T-helper 1 cell treated with Interleukin-12 subunit alpha and Interleukin-12 subunit beta and Interleukin-4 antibody, amounts not matched to agents 30 μg/mL and 1 μg/mL, for 36 hours (primary cell): ENCODE data around the gene RAB12.
"Not testable (repeated sequence)": the region's sequence is repeated elsewhere in the genome, so short reads cannot be mapped to it uniquely, and the experiment has no call there.

Source experiments
- H3K27ac Mint-ChIP-seq: one replicate; pipeline ENCODE4 v1.8.0; 2021; ENCODE audit warnings: mild to moderate bottlenecking, mixed read lengths
- H3K27me3 Mint-ChIP-seq: one replicate; pipeline ENCODE4 v1.8.0; 2021; ENCODE audit warnings: low read depth, mixed read lengths
- H3K36me3 Mint-ChIP-seq: one replicate; pipeline ENCODE4 v1.8.0; 2021; ENCODE audit warnings: low read depth, mixed read lengths
- H3K4me1 Mint-ChIP-seq: one replicate; pipeline ENCODE4 v1.8.0; 2021; ENCODE audit warnings: low read depth, mixed read lengths
- H3K4me3 Mint-ChIP-seq: one replicate; pipeline ENCODE4 v1.8.0; 2021; ENCODE audit warnings: mild to moderate bottlenecking, moderate library complexity, mixed read lengths
- H3K9me3 Mint-ChIP-seq: one replicate; pipeline ENCODE4 v1.8.0; 2021; ENCODE audit warnings: mixed read lengths

Gene RAB12

DNA sequence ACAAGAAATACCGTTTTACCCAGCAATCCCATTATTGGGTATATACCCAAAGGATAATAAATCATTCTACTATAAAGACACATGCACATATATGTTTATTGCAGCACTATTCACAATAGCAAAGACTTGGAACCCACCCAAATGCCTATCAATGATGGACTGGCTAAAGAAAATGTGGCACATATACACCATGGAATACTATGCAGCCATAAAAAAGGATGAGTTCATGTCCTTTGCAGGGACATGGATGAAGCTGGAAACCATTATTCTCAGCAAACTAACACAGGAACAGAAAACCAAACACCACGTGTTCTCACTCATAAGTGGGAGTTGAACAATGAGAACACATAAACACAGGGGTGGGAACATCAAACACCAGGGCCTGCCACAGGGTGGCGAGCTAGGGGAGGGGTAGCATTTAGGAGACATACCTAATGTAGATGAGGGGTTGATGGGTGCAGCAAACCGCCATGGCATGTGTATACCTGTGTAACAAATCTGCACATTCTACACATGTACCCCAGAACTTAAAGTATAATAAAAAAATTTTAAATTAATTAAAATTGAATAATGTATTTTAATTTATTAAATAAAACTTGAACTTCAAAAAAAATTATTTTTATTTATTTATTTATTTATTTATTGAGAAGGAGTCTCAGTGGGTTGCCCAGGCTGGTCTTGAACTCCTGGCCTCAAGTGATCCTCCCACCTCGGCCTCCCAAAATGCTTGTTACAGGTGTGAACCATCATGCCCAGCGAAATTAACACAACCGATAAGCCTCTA, 42.4 kb downstream of the RAB12 start:
- not testable (repeated sequence) for H3K4me1 Mint-ChIP-seq, H3K27ac Mint-ChIP-seq, H3K4me3 Mint-ChIP-seq, H3K9me3 Mint-ChIP-seq, H3K36me3 Mint-ChIP-seq
- peaks cover 27% of the 10 kb centered on the region for H3K27me3 Mint-ChIP-seq

DNA sequence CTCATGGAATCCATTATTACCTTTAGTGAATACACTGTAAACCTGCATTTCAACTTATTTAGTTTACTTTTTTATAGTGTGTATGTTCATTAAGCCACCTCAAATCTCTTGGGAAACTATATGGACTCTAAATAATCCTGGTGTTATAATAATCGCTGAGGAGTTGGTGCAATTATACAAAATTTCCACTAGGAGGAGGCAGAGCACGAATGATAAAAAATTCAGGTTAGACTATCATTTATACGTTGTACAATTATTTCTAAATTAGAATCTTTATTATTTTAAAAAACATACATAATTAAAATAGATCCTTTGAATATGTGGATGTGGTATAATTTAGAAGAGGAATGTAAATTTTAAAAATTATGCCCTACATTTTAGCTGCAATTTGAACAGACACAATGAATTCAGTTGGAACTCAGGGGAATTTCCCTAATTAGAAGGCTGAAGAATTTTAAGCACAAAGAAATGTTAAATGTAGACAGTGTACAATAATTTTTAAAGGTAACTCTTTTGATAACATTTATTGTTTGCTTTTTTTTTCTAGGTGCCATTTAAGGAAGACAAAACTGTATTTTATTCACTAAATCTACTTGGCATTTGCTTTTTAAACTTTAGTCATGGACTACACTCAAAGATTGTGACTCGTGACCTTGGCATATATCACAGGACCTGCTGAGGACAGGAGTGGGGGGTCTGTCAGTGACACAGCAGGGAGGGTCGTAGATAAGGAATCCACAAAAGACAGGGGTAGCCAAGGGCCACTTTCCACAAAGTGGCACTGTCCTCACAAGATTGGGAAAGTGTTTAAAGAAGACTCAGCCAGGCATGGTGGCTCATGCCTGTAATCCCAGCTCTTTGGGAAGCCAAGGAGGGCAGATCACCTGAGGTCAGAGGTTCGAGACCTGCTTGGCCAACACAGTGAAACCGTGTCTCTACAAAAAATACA, 45.5 kb downstream of the RAB12 start:
- Mint-ChIP-seq H3K4me3 (no peak overlapping the region), H3K27me3 (peaks cover 11% of the 10 kb centered on the region), H3K27ac (no peak overlapping the region)

DNA sequence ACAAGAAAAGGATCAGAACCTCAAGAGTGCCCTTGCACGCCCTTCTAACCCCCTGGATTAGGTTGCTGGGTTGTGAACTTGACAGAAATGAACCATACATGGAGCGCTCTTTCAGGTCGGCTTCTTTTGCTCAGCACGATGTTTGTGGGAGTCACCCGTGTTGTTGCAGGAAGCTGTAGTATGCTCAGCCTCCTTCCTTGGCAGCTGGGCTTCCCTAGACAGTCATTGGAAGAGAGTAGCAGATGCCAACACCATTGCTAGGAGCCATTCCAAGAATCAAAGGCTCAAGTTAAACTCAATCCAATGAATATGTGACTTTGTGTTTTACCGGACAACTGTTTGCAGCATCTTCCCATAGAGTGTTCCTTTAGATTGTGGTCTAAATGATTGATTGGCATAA, 47.0 kb downstream of the RAB12 start:
- no peak overlapping the region for H3K4me3 Mint-ChIP-seq
- H3K27ac Mint-ChIP-seq = no peak overlapping the region
- no peaks in the 10 kb centered on the region for H3K9me3 Mint-ChIP-seq

More for the DNA sequence above, 45.5 kb downstream of the RAB12 start:
- Mint-ChIP-seq H3K4me1 (no peaks in the 10 kb centered on the region), H3K9me3 (no peaks in the 10 kb centered on the region), H3K36me3 (no peaks in the 10 kb centered on the region)

DNA sequence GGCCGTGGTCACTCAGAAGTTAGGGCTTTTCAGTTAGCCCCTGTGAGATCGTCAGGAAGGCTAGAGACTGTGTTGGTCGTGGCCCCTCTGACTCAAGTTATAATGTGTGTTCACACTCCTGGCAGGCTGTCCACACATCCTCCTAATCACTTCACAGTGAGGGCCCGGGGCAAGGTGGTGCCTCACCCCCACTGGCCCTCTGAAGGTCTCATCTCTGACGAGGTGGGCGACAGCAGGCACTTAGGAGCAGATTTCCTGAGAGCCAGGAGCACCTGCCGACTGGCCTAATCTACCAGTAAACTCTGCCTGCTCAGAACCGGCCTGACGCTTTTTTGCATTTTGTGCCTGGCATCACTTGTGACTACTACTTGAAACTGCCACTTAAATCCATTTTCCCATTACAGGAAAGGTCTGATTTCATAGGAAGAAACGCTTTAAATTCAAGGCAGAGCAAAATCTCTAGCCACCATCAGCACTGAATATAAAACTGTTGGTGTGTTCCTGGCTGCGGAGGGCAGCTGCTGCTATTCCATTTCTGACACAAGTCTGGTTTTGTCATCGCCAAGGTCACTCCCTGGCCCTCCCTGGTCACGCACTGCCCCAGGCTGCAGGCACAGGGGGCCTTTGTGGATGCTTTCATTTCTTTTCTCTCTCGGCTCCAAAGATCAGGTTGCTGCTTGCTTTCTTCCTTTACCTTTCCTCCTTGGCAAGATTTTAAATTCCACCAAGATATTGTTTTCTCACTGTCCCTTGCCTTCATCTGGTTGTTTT, 48.0 kb downstream of the RAB12 start:
- Mint-ChIP-seq H3K4me3 (no peak overlapping the region), H3K27me3 (peaks cover 14% of the 10 kb centered on the region), H3K36me3 (no peaks in the 10 kb centered on the region), H3K4me1 (no peaks in the 10 kb centered on the region), H3K27ac (no peak overlapping the region), H3K9me3 (no peaks in the 10 kb centered on the region)

More for the DNA sequence above, 47.0 kb downstream of the RAB12 start:
- peaks cover 8% of the 10 kb centered on the region for H3K27me3 Mint-ChIP-seq
- no peaks in the 10 kb centered on the region for H3K4me1 Mint-ChIP-seq
- no peaks in the 10 kb centered on the region for H3K36me3 Mint-ChIP-seq

DNA sequence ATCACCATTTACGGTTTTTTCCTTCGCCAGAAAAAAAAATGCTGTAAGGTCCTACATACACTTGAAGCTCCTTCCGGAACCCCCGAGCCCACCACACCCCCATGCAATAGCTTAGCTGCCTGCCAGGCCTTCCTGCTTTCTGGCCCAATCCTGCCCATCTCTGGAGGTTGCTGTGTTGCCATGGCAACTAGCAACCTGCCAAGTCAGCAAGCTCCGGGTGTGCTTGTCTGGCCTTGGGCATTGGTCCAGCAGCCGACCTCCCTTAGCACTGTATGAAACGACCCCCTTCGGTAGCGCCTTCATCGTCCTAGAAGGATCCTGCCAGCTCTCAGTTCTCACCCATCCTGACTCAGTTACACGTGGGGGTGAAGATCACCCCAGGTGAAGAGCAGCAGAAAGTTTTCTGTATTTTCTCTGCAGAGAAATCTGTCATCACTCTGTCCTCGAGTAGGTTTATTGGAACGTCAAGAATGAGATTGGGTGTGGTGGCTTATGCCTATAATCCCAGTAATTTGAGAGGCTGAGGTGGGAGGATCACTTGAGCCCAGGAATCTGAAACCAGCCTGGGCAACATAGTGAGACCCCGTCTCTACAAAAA, 48.7 kb downstream of the RAB12 start:
- no peak overlapping the region for H3K4me3 Mint-ChIP-seq
- no peaks in the 10 kb centered on the region for H3K36me3 Mint-ChIP-seq
- H3K27me3 Mint-ChIP-seq = peaks cover 14% of the 10 kb centered on the region

DNA sequence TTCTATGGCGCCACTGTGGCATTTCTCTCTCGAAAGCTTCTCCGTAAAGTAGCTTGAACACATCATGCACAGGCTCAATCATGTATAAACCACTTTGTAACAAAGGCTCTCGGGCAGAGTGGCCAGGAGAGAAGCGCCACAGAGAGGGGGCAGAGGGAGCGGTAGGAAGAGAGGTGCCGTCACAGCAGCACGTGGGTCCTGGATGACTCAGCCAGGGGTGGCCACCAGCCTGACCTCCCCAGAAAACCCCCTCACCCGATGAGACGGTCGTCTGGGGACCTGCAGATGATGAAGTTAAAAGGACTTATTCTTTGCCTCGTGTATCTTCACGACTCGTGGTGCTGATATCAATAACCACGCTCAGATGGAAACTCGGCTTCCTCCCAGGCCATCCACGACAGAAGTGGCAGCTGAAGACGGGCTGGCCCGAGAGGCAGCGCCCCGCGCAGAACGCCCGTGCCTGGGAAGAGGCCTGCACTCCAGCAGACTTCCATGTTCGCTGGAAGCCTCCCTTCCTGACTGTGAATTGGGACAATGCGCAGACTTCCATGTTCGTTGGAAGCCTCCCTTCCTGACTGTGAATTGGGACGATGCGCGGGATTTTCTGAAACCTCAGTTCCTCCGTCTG, 49.7 kb downstream of the RAB12 start:
- H3K27ac Mint-ChIP-seq = no peak overlapping the region
- peaks cover 14% of the 10 kb centered on the region for H3K27me3 Mint-ChIP-seq
- H3K4me1 Mint-ChIP-seq = no peaks in the 10 kb centered on the region
- no peaks in the 10 kb centered on the region for H3K9me3 Mint-ChIP-seq
- no peaks in the 10 kb centered on the region for H3K36me3 Mint-ChIP-seq
- no peak overlapping the region for H3K4me3 Mint-ChIP-seq

More for the DNA sequence above, 48.7 kb downstream of the RAB12 start:
- no peaks in the 10 kb centered on the region for H3K4me1 Mint-ChIP-seq
- no peak overlapping the region for H3K27ac Mint-ChIP-seq
- no peaks in the 10 kb centered on the region for H3K9me3 Mint-ChIP-seq

DNA sequence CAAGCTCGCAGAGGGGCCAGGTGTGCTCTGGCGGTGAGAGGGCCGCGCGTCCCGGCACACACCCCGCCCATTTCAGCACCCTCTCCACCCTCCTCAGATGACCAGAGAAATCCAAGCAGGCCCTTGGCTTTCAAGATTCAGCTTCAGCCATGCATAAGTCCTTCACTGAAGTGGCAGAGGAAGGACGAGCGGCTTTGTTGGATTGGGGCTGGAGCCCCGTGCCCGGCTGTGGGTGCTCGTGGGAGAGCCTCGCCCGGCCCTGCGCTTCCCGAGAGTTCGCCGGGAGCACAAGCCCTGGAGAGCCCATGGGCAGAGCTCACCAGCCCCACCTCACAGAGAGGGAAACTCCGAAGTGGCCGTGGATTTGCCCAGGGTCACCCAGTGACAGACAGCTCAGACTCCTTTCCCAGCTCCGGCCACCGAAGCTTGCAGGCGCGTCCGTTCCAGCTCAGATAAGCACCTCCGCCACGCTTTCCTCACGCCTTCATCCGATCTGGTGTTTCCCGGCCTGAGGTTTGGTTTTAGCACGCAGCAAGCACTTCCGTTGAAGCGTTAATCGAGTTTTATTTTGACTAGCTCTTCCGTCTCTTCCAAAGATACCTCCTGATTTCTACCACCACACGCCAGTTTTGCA, 50.5 kb downstream of the RAB12 start:
- Mint-ChIP-seq H3K4me1 (no peaks in the 10 kb centered on the region), H3K9me3 (no peaks in the 10 kb centered on the region), H3K27me3 (peaks cover 10% of the 10 kb centered on the region), H3K36me3 (no peaks in the 10 kb centered on the region), H3K27ac (no peak overlapping the region), H3K4me3 (no peak overlapping the region)

DNA sequence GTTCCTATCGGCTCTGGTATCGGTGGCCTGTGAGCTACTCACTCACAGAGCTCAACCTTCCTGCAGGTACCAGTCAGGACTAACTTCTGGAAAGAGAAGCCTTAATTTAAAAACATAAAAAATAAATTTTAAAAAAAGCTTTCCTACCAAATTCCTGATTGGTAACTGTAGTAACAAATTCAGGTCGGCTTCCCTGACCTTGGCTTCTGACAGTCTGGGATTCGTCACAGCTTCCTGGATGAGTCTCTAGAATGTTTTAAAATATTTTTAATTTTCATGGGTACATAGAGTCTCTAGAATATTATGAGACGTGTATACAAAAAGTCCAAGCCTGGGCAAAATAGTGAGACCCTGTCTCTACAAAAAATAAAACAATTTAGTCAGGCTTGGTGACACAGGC, 51.1 kb downstream of the RAB12 start:
- Mint-ChIP-seq H3K4me3 (no peak overlapping the region), H3K4me1 (no peaks in the 10 kb centered on the region), H3K36me3 (no peaks in the 10 kb centered on the region), H3K27me3 (peaks cover 10% of the 10 kb centered on the region), H3K27ac (no peak overlapping the region), H3K9me3 (no peaks in the 10 kb centered on the region)

DNA sequence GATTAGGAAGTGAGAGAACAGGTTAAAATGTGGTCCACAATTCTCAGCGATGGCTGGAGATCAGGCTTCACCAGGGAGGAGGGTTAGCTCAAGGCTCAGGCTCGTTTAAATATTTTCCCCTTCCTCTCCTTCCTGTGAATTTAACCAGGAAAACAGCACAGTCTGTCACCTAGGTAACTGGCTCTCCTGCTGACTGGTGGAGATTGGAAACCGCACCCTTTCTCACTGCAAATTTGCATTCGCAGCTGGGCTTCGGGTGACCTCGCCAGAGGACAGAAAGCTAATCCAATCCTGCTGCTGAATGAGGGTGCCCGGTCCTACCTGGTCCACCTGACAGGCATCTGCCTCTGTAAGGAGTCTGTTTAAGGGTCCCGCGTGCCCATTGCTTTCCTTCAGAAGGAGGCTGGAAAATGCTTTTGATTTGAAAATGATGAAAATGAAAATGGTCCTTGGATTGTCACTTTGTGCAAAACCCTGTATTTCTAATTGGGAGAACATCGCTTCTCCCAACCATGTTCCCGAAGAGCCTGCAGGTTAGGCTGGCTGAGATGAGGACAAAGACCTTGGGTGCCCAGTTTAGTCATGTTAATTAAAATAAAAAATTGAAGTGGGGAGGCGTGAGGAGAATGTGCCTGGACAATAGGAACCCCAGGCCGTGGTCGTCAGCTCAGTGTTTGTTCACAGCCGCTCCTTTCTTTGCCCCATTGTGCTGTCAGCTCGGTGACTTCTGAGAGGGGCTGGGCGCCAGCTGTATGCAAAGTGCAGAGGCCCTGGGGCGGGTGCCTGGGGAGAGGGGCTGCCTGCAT, 52.7 kb downstream of the RAB12 start:
- no peaks in the 10 kb centered on the region for H3K9me3 Mint-ChIP-seq
- H3K4me3 Mint-ChIP-seq = no peak overlapping the region
- no peak overlapping the region for H3K27ac Mint-ChIP-seq
- H3K36me3 Mint-ChIP-seq = no peaks in the 10 kb centered on the region
- no peaks in the 10 kb centered on the region for H3K4me1 Mint-ChIP-seq
- H3K27me3 Mint-ChIP-seq = peaks cover 10% of the 10 kb centered on the region

DNA sequence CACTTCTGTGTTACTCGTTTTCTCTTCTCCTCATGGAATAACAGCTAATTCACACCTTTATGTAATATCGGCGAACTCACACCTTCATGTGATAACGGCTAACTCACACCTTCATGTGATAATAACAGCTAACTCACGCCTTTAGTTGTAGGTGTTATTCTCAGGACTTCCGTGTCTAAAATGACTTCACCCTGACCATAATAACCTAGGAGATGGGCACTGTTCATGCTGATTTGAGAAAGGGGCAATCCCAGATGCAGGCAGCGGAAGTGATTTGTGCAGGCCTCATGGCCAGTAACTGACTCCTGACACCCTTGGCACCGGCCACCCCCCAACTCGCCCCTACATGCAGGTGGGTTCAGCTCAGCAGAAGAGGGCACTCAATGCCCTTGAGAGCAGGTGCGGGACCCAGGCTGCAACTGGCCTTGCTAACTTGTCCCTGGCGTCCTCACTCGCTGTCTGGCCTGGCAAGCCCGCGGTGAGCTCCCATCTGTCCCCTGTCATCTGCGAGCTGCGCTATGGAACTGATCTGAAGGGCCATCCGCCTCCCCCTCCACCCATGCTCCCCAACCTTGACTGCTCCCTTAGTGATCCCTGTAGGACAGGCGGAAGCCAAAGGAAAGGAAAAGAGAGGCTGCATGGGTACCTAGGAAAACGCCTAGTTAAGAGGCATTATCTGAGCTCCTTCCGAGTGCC, 53.5 kb downstream of the RAB12 start:
- Mint-ChIP-seq H3K27ac (no peak overlapping the region), H3K36me3 (no peaks in the 10 kb centered on the region), H3K27me3 (peaks cover 10% of the 10 kb centered on the region), H3K9me3 (no peaks in the 10 kb centered on the region), H3K4me3 (no peak overlapping the region), H3K4me1 (no peaks in the 10 kb centered on the region)

DNA sequence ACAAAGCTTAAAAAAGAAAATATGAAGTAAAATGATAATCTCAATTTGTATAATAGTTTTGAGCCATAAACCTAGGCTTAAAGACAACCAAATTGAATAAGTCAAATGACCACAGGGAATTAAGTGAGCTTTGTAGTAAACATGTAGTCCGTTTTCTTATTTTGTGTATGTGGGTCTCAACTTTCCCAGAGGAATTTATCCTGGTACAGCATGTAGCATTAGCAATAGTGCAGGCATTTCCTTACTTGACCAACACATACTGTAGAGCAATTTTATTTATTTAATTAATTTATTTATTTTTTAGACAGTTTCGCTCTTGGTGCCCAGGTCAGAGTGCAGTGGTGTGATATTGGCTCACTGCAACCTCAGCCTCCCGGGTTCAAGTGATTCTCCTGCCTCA, 58.6 kb downstream of the RAB12 start:
- Mint-ChIP-seq H3K4me1 (no peaks in the 10 kb centered on the region), H3K9me3 (no peaks in the 10 kb centered on the region), H3K27ac (no peak overlapping the region), H3K36me3 (no peaks in the 10 kb centered on the region), H3K27me3 (no peaks in the 10 kb centered on the region), H3K4me3 (no peak overlapping the region)

DNA sequence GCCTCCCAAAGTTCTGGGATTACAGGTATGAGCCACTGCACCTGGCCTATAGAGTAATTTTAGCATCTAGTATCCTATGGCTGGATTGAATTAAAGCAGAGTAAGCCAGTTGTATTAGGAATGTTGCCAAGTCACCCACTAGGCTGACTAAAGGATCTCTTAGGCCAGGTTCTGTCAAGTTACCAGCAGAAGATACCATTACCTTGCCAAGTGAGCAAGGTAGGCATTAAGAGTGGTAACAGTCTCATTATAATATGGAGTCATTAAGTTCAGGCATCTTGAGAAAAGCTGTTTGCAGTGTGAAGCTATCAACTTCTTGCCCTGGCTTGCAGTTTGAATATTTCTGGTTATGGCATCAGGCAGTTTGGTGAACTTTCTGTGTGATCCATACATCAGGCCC, 59.1 kb downstream of the RAB12 start:
- H3K9me3 Mint-ChIP-seq = no peaks in the 10 kb centered on the region
- no peaks in the 10 kb centered on the region for H3K36me3 Mint-ChIP-seq
- no peak overlapping the region for H3K4me3 Mint-ChIP-seq
- no peak overlapping the region for H3K27ac Mint-ChIP-seq
- H3K27me3 Mint-ChIP-seq = no peaks in the 10 kb centered on the region
- H3K4me1 Mint-ChIP-seq = no peaks in the 10 kb centered on the region
